H1 (cell line): Measurements from ENCODE around the gene VPS13C. TPM values are rescaled to one million over a fixed set of nuclear protein-coding genes. Genes with fewer than 3 reads are reported as not detected.

ENCODE experiments used
- CBX8 ChIP-seq: fragments of 300-800, 300-1000 bp; sonication (generic); IDR thresholded peaks from 2 replicates; pipeline ENCODE4 v1.7.1; 2016; ENCODE audit warnings: low read depth, low read length, borderline replicate concordance
- CTCF ChIP-seq, 3 experiments: IDR thresholded peaks; 1 replicate in 2 of 3; 2 replicates in 1 of 3; pipeline versions ENCODE4 v1.5.1 to v1.6.1; 2011; ENCODE audit warnings: low read length in 3 of 3, mild to moderate bottlenecking in 3 of 3, inconsistent platforms in 2 of 3, low read depth in 1 of 3, moderate library complexity in 1 of 3; ENCODE audit not compliant: insufficient read depth in 1 of 3; ENCODE audit errors: control extremely low read depth in 1 of 3
- MAX ChIP-seq: IDR thresholded peaks from 2 replicates; pipeline ENCODE4 v1.6.1; 2012; ENCODE audit warnings: inconsistent platforms
- SIN3A ChIP-seq, 2 experiments: IDR thresholded peaks in 1 of 2; conservative IDR thresholded peaks in 1 of 2; 2 replicates each; pipeline ENCODE4 v1.6.1; 2011 to 2012; ENCODE audit warnings: low read length in 2 of 2, improper control_type of control experiment in 1 of 2, low read depth in 1 of 2, mild to moderate bottlenecking in 1 of 2
- polyA plus RNA-seq, 7 experiments: library from polyadenylated mRNA; depleted of rRNA in 3 of 7; stranded (reverse) in 5 of 7; unstranded in 2 of 7; fragments of >200 nt in 5 of 7; fragments of 200-250 nt in 2 of 7; gene quantifications; 1 replicate in 5 of 7; 2 replicates in 1 of 7; 4 replicates in 1 of 7; pipeline versions ENCODE4 v1.2.1 to v1.2.3, GENCODE V29; 2011 to 2013; ENCODE audit warnings: missing spikeins in 2 of 7, mixed read lengths in 2 of 7
- total RNA-seq: library from RNA; stranded (reverse); fragmentation: NEBNext Ultra II Directional; extraction: Animal tissue kit (Norgen Biotek cat#: 25700); gene quantifications from 2 replicates; pipeline ENCODE4 v1.2.1, GENCODE V29; 2021

VPS13C gene
- total and polyA plus RNA-seq, 2 of the 8 experiments (the other 6 are each of a cell fraction or from before 2014, with no cell fraction given), result 4.8 to 18.8 TPM

GRCh38 chr15:62063825-62064635, 3.8 kb upstream of the VPS13C start (continued):
- no peak for TF ChIP-seq CTCF (IDR thresholded peaks at IDR 0.05; ENCODE audit: control extremely low read depth in 1 of 3, insufficient read depth in 1 of 3, low read depth in 1 of 3, low read length in 3 of 3)
- TF ChIP-seq CBX8, result no peak
- no peak for TF ChIP-seq MAX
- TF ChIP-seq SIN3A (conservative IDR thresholded peaks at IDR 0.05 in 1 of 2, IDR thresholded peaks at IDR 0.05 in 1 of 2; ENCODE audit: low read depth in 1 of 2, low read length in 2 of 2), result no peak
- TF ChIP-seq, all 59 proteins: peak for 0
